Ureter (tissue), 1 donor: ENCODE data around the gene MROH8. TPM values are rescaled to one million over a fixed set of nuclear protein-coding genes. Genes with fewer than 3 reads are reported as not detected.
"Not testable (repeated sequence)": the region's sequence is repeated elsewhere in the genome, so short reads cannot be mapped to it uniquely, and the experiment has no call there.

Experiments
- DNase-seq: peaks from one replicate; pipeline ENCODE4 v3.0.0-alpha.2; 2020; ENCODE audit warnings: low spot score
- total RNA-seq: library from RNA; stranded (reverse); gene quantifications from one replicate; pipeline ENCODE4 v1.2.4, GENCODE V29; 2023
- donor health status: DM: yes; HTN: yes; CAD: no.

Gene MROH8
- total RNA-seq, 1 donor from 2014 or later: 3.1 TPM

DNA sequence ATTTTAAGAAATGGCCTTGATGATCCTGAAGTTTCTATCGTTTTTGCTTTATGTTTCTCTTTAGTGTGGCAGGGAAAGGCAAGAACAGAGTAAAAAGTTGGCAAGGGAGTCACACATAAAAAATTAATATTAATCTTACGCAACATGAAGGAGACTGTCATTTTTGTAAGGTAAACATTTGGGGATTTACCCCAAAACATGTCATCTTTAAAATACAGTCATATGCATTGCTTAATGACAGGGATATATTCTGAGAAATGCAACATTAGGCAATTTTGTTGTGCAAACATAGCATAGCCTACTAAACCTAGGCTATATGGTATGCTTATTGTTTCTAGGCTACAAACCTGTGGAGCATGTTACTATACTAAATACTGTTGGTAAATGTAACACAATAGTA is 88.9 kb downstream of the MROH8 start:
- DNase-seq: no peak

DNA sequence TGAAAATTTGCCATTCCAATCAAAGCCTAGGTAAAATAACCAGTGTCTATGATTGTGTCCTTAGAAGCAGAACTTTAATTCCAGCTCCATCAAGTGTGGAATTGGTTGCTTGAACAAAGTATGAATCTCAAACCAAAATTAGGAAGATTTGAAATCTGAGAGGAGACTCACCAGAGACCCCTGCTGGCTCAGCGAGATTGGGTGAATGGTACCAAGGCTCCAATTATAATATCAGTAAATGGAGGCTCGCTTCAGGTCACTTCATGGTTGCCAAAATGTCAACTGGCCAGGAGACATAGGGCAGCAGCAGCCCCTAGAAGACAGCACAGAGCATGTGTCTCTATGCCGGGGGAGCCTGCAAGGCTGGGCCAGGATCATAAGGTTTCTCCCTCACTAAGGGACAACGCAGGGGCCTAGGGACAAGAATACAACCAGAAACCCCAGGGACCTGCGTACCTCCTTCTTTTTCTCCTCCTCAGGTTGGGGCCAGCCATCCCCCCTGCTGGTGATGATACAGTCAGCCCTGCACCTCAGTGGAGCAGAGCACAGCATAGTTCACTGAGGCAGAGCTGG is 97.5 kb downstream of the MROH8 start:
- DNase-seq: no peak

- no peak for DNase-seq
Observed at GRCh38 chr20:37077009-37077408, 102.3 kb downstream of the MROH8 start.

GRCh38 chr20:37075932-37076685 is 103.2 kb downstream of the MROH8 start:
- no peak for DNase-seq

- no peak for DNase-seq
Observed at GRCh38 chr20:37072293-37073196, 106.8 kb downstream of the MROH8 start.

GRCh38 chr20:37071481-37071911 is 107.9 kb downstream of the MROH8 start:
- no peak for DNase-seq

- DNase-seq: not testable (repeated sequence)
Observed at GRCh38 chr20:37069563-37069962, 109.8 kb downstream of the MROH8 start.

DNA sequence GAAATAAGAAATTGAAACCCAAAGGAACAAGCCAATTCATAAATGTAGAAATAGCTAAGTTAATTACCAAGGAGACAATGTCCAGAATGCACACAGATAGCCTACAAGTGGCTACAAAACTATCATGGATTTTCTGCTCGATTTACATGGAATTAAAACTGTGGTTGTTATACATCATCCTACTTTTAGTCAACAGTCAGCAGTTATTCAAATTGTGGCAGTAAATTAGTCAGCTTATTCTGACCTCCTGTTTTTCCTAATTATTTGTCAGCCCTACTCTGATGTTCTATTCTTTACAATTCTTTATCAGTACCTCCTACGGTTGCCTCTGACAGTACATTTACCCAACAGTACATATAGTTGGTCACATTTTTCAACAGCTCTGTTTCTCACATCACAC is 113.2 kb downstream of the MROH8 start:
- DNase-seq: no peak

- no peak for DNase-seq
Observed at GRCh38 chr20:37055276-37055675, 124.1 kb downstream of the MROH8 start.

- no peak for DNase-seq
Observed at GRCh38 chr20:37053230-37053950, 126.0 kb downstream of the MROH8 start.

Other genes starting within 250 kb of the MROH8 start
- gene SAMHD1, start 227.8 kb downstream of the MROH8 start, total RNA-seq: 95.4 TPM
- gene RBL1, start 83.6 kb downstream of the MROH8 start, total RNA-seq: 8.1 TPM
- 215 TPM for gene RPN2, start 218 bp downstream of the MROH8 start, total RNA-seq
- gene GHRH, start 82.3 kb upstream of the MROH8 start, total RNA-seq: not detected
- gene MANBAL, start 110.1 kb upstream of the MROH8 start, total RNA-seq: 73.9 TPM
- gene SRC, start 166.6 kb upstream of the MROH8 start, total RNA-seq: 166 TPM